CD4-positive, alpha-beta T cell (primary cell): ENCODE data around the gene DPRX. TPM values are rescaled to one million over a fixed set of nuclear protein-coding genes. Genes with fewer than 3 reads are reported as not detected.

Experiments
- ATAC-seq: fragments of 200-7000 bp; cut with Tn5 transposase; one replicate; pipeline ENCODE4 v1.10.0; 2022; ENCODE audit warnings: mild to moderate bottlenecking; ENCODE audit not compliant: poor library complexity
- CTCF ChIA-PET: fragments of 350-600 bp; sonication (Branson Sonifier 250); formaldehyde crosslinking; loops from one replicate; lab custom pipeline; 2021; ENCODE audit warnings: antibody characterized with exemption, inconsistent platforms; lab: Charles Lee
- POLR2A ChIA-PET: fragments of 350-600 bp; sonication (Branson Sonifier 250); formaldehyde crosslinking; loops from one replicate; lab custom pipeline; 2021; ENCODE audit warnings: antibody characterized with exemption, inconsistent platforms; lab: Charles Lee
- DNase-seq, 14 experiments: peaks; one replicate each; pipeline ENCODE4 v3.0.0-alpha.2; 2013 to 2020; ENCODE audit warnings: mixed read lengths in 2 of 14
- H3K27ac ChIP-seq, 2 donors: one replicate each; pipeline versions ENCODE4 v1.5.1 to v1.7.0; 2013; ENCODE audit warnings: low read length in 2 of 2, low read depth in 1 of 2, mild to moderate bottlenecking in 1 of 2
- H3K27me3 ChIP-seq, 2 experiments: 1 replicate in 1 of 2; 2 replicates in 1 of 2; pipeline versions ENCODE4 v1.6.1 to v1.7.0; 2013; ENCODE audit warnings: low read length in 2 of 2, control low read depth in 1 of 2, mild to moderate bottlenecking in 1 of 2, moderate library complexity in 1 of 2; ENCODE audit not compliant: insufficient read depth in 2 of 2, control insufficient read depth in 1 of 2
- H3K36me3 ChIP-seq: one replicate; pipeline ENCODE4 v1.6.1; 2013; ENCODE audit warnings: low read length, control low read depth; ENCODE audit not compliant: insufficient read depth
- H3K4me1 ChIP-seq: one replicate; pipeline ENCODE4 v1.6.1; 2013; ENCODE audit warnings: low read length, control low read depth; ENCODE audit not compliant: insufficient read depth
- H3K4me3 ChIP-seq: one replicate; pipeline ENCODE4 v1.5.1; 2013; ENCODE audit warnings: mild to moderate bottlenecking, low read length, moderate library complexity
- H3K9me3 ChIP-seq, 2 experiments: 1 replicate in 1 of 2; 2 replicates in 1 of 2; pipeline versions ENCODE4 v1.6.1 to v1.7.0; 2013; ENCODE audit warnings: low read length in 2 of 2, mild to moderate bottlenecking in 2 of 2, control low read depth in 1 of 2, moderate library complexity in 1 of 2; ENCODE audit not compliant: control insufficient read depth in 1 of 2, insufficient read depth in 1 of 2
- H3K27ac Mint-ChIP-seq: one replicate; pipeline ENCODE4 v1.8.0; 2020; ENCODE audit warnings: mixed read lengths
- H3K27me3 Mint-ChIP-seq: one replicate; pipeline ENCODE4 v1.8.0; 2021; ENCODE audit warnings: mixed read lengths
- H3K36me3 Mint-ChIP-seq: one replicate; pipeline ENCODE4 v1.8.0; 2021; ENCODE audit warnings: low read depth, mixed read lengths
- H3K4me1 Mint-ChIP-seq: one replicate; pipeline ENCODE4 v1.8.0; 2021; ENCODE audit warnings: low read depth, mixed read lengths
- H3K4me3 Mint-ChIP-seq: one replicate; pipeline ENCODE4 v1.8.0; 2020; ENCODE audit warnings: mild to moderate bottlenecking, mixed read lengths
- H3K9me3 Mint-ChIP-seq: one replicate; pipeline ENCODE4 v1.8.0; 2020; ENCODE audit warnings: mixed read lengths
- CTCF ChIP-seq: fragments of 200-600 bp; IDR thresholded peaks from one replicate; pipeline ENCODE4 v1.8.0; 2022; ENCODE audit warnings: antibody characterized with exemption, mild to moderate bottlenecking
- intact Hi-C, 2 experiments: fragments of 100-400 bp; cut with DNase I in 1 of 2; cut with micrococcal nuclease in 1 of 2; formaldehyde crosslinking; loops; one replicate each; pipeline versions ENCODE4 v1.15.1 to v1.9.0; 2023 to 2025; cut with DNase I, micrococcal nuclease
- total RNA-seq, 174 experiments: library from RNA in 2 of 174; stranded (reverse) in 2 of 174; gene quantifications; one replicate each; pipeline ENCODE4 v1.2.3 and lab custom pipeline; 2021 to 2026

DPRX gene
- total RNA-seq, 2 experiments from 2014 or later: not detected

- no peak for ATAC-seq
Measured at GRCh38 chr19:53621885-53622740, 9.7 kb upstream of the DPRX start.

GRCh38 chr19:53624771-53625545, 6.8 kb upstream of the DPRX start:
- Mint-ChIP-seq H3K4me1 (no peaks in the 10 kb centered on the region), H3K36me3 (no peaks in the 10 kb centered on the region), H3K27ac (no peak overlapping the region), H3K4me3 (no peak overlapping the region), H3K9me3 (no peaks in the 10 kb centered on the region), H3K27me3 (no peaks in the 10 kb centered on the region)
- H3K27ac ChIP-seq: no peak overlapping the region
- H3K4me3 ChIP-seq: no peak overlapping the region
- H3K36me3 ChIP-seq: no peaks in the 10 kb centered on the region
- H3K27me3 ChIP-seq: no peaks in the 10 kb centered on the region
- DNase-seq (no peak), ATAC-seq (no peak)
- peaks cover 0 to 46% of the 10 kb centered on the region in 2 experiments for H3K9me3 ChIP-seq
- H3K4me1 ChIP-seq: no peaks in the 10 kb centered on the region
- ChIA-PET CTCF (no interaction called here), POLR2A (no interaction called here)
- no peak for TF ChIP-seq CTCF
- intact Hi-C loops: no loop called here

More at GRCh38 chr19:53621885-53622740, 9.7 kb upstream of the DPRX start:
- H3K27me3 ChIP-seq: no peaks in the 10 kb centered on the region
- no peak for DNase-seq
- Mint-ChIP-seq H3K27ac (no peak overlapping the region), H3K4me1 (no peaks in the 10 kb centered on the region), H3K4me3 (no peak overlapping the region), H3K9me3 (no peaks in the 10 kb centered on the region), H3K36me3 (no peaks in the 10 kb centered on the region), H3K27me3 (no peaks in the 10 kb centered on the region)
- intact Hi-C loops: no loop called here
- no peaks in the 10 kb centered on the region for H3K4me1 ChIP-seq
- H3K9me3 ChIP-seq: peaks cover 0 to 40% of the 10 kb centered on the region in 2 experiments
- ChIA-PET POLR2A (no interaction called here), CTCF (no interaction called here)
- H3K27ac ChIP-seq: no peak overlapping the region
- H3K4me3 ChIP-seq: no peak overlapping the region
- no peak for TF ChIP-seq CTCF
- H3K36me3 ChIP-seq: no peaks in the 10 kb centered on the region

GRCh38 chr19:53626486-53626885, 5.3 kb upstream of the DPRX start:
- Histone ChIP-seq H3K4me1 (no peaks in the 10 kb centered on the region), H3K27me3 (no peaks in the 10 kb centered on the region), H3K36me3 (no peaks in the 10 kb centered on the region), H3K27ac (no peak overlapping the region), H3K9me3 (peaks cover 0 to 43% of the 10 kb centered on the region in 2 experiments), H3K4me3 (no peak overlapping the region)
- ATAC-seq: no peak
- H3K27me3 Mint-ChIP-seq: no peaks in the 10 kb centered on the region
- POLR2A ChIA-PET: no interaction called here
- no peak for DNase-seq
- no peak overlapping the region for H3K27ac Mint-ChIP-seq
- no peak overlapping the region for H3K4me3 Mint-ChIP-seq
- no peaks in the 10 kb centered on the region for H3K4me1 Mint-ChIP-seq
- CTCF ChIA-PET: no interaction called here
- no peak for TF ChIP-seq CTCF
- H3K36me3 Mint-ChIP-seq: no peaks in the 10 kb centered on the region
- H3K9me3 Mint-ChIP-seq: no peaks in the 10 kb centered on the region
- intact Hi-C loops: no loop called here
